WI38 (cell line): ENCODE measurements around the gene REEP3.

Experiments
- H3K4me3 ChIP-seq: 2 replicates; pipeline ENCODE4 v1.5.1; 2011; ENCODE audit warnings: low read depth, mild to moderate bottlenecking, control low read depth, low read length
- CTCF ChIP-seq: IDR thresholded peaks from 2 replicates; pipeline ENCODE4 v1.5.1; 2012; ENCODE audit warnings: low read depth, mild to moderate bottlenecking, control low read depth, low read length

The REEP3 gene

GRCh38 chr10:63630085-63630930 is 109.1 kb downstream of the REEP3 start:
- H3K4me3 ChIP-seq: peak overlapping the region; percentile 72
- no peak for TF ChIP-seq CTCF

GRCh38 chr10:63630931-63631680 is 109.9 kb downstream of the REEP3 start:
- no peak for TF ChIP-seq CTCF
- H3K4me3 ChIP-seq: peak overlapping the region; percentile 72

- TF ChIP-seq CTCF: no peak
- no peak overlapping the region for H3K4me3 ChIP-seq
Observed at GRCh38 chr10:63631991-63632390, 110.8 kb downstream of the REEP3 start.

GRCh38 chr10:63633677-63634487 is 112.7 kb downstream of the REEP3 start:
- no peak overlapping the region for H3K4me3 ChIP-seq
- no peak for TF ChIP-seq CTCF

GRCh38 chr10:63634488-63635065 is 113.4 kb downstream of the REEP3 start:
- no peak overlapping the region for H3K4me3 ChIP-seq
- TF ChIP-seq CTCF: no peak

- no peak overlapping the region for H3K4me3 ChIP-seq
- no peak for TF ChIP-seq CTCF
Observed at GRCh38 chr10:63636812-63637211, 115.6 kb downstream of the REEP3 start.
